Neural cell (in vitro differentiated cells): ENCODE results near the gene GRIFIN. TPM values are rescaled to one million over a fixed set of nuclear protein-coding genes. Genes with fewer than 3 reads are reported as not detected.

Experiments used
- H2AFZ ChIP-seq: fragments of 200-600, 300-800 bp; sonication (generic), shearing (Covaris generic); 2 replicates; pipeline ENCODE4 v1.6.0; 2014; ENCODE audit warnings: low read depth, mild to moderate bottlenecking, antibody characterized with exemption, low read length, moderate library complexity
- H3F3A ChIP-seq: fragments of 200-600 bp; shearing (Covaris generic); 2 replicates; pipeline ENCODE4 v1.6.1; 2016; ENCODE audit warnings: mild to moderate bottlenecking, moderate library complexity, mixed read lengths, antibody characterized with exemption, low read length; ENCODE audit not compliant: insufficient read depth, poor library complexity, severe bottlenecking
- H3K27ac ChIP-seq: fragments of 200-600, 300-800 bp; sonication (generic), shearing (Covaris generic); 2 replicates; pipeline ENCODE4 v1.5.1; 2014; ENCODE audit warnings: mild to moderate bottlenecking, low read length, moderate library complexity
- H3K27me3 ChIP-seq: fragments of 300-800, 200-600 bp; sonication (generic), shearing (Covaris generic); 2 replicates; pipeline ENCODE4 v1.6.0; 2014; ENCODE audit warnings: mild to moderate bottlenecking, low read depth, low read length, moderate library complexity; ENCODE audit not compliant: insufficient read depth
- H3K36me3 ChIP-seq: fragments of 300-800, 200-600 bp; sonication (generic), shearing (Covaris generic); 2 replicates; pipeline ENCODE4 v1.5.1; 2014; ENCODE audit warnings: mild to moderate bottlenecking, antibody characterized with exemption, low read length, moderate library complexity; ENCODE audit not compliant: insufficient read depth
- H3K4me2 ChIP-seq: fragments of 300-800, 200-600 bp; sonication (generic), shearing (Covaris generic); 2 replicates; pipeline ENCODE4 v1.6.0; 2014; ENCODE audit warnings: mild to moderate bottlenecking, low read length
- H3K4me3 ChIP-seq: fragments of 300-800, 200-600 bp; sonication (generic), shearing (Covaris generic); 2 replicates; pipeline ENCODE4 v1.5.1; 2014; ENCODE audit warnings: mild to moderate bottlenecking, low read length, moderate library complexity
- H3K79me2 ChIP-seq: fragments of 200-600 bp; shearing (Covaris generic); replicated peaks from 2 replicates; pipeline ENCODE4 v1.6.0; 2014; ENCODE audit warnings: mild to moderate bottlenecking, low read length, moderate library complexity; ENCODE audit not compliant: insufficient read depth
- H3K9ac ChIP-seq: fragments of 300-800, 200-600 bp; sonication (generic), shearing (Covaris generic); 2 replicates; pipeline ENCODE4 v1.6.1; 2016; ENCODE audit warnings: mild to moderate bottlenecking, low read length, mixed read lengths
- H3K9me2 ChIP-seq: fragments of 200-600 bp; shearing (Covaris generic); 2 replicates; pipeline ENCODE4 v1.6.1; 2016; ENCODE audit warnings: mild to moderate bottlenecking, low read length, mixed read lengths; ENCODE audit not compliant: insufficient read depth
- H3K9me3 ChIP-seq: fragments of 200-600, 300-800 bp; sonication (generic), shearing (Covaris generic); 2 replicates; pipeline ENCODE4 v1.6.1; 2016; ENCODE audit warnings: mild to moderate bottlenecking, mixed run types, low read length, moderate library complexity, mixed read lengths
- H4K20me1 ChIP-seq: fragments of 200-600 bp; shearing (Covaris generic); 2 replicates; pipeline ENCODE4 v1.6.1; 2016; ENCODE audit warnings: mild to moderate bottlenecking, mixed run types; ENCODE audit not compliant: insufficient read depth
- CTCF ChIP-seq: fragments of 450-650 bp; IDR thresholded peaks from 2 replicates; pipeline ENCODE4 v1.5.1; 2014; ENCODE audit warnings: antibody characterized with exemption, mild to moderate bottlenecking, moderate library complexity; ENCODE audit not compliant: poor library complexity, severe bottlenecking
- EP300 ChIP-seq: fragments of 450-650 bp; conservative IDR thresholded peaks from 2 replicates; pipeline ENCODE4 v1.6.1; 2014; ENCODE audit warnings: antibody characterized with exemption, mild to moderate bottlenecking, moderate library complexity; ENCODE audit not compliant: poor library complexity, severe bottlenecking
- EZH2 ChIP-seq: fragments of 200-600, 300-800 bp; shearing (Covaris generic), sonication (generic); IDR thresholded peaks from 2 replicates; pipeline ENCODE4 v1.6.1; 2014; ENCODE audit warnings: antibody characterized with exemption, low read length, borderline replicate concordance, mild to moderate bottlenecking; ENCODE audit not compliant: insufficient read depth, poor library complexity, severe bottlenecking
- MXI1 ChIP-seq: fragments of 450-650 bp; conservative IDR thresholded peaks from 2 replicates; pipeline ENCODE4 v1.6.1; 2014; ENCODE audit warnings: antibody characterized with exemption, mild to moderate bottlenecking; ENCODE audit not compliant: poor library complexity, severe bottlenecking
- POLR2AphosphoS5 ChIP-seq: IDR thresholded peaks from 2 replicates; pipeline ENCODE4 v1.6.1; 2012
- RAD21 ChIP-seq: fragments of 450-650 bp; conservative IDR thresholded peaks from 2 replicates; pipeline ENCODE4 v1.6.1; 2014; ENCODE audit warnings: antibody characterized with exemption, mild to moderate bottlenecking, moderate library complexity
- REST ChIP-seq: IDR thresholded peaks from 2 replicates; pipeline ENCODE4 v1.6.1; 2012; ENCODE audit warnings: borderline replicate concordance
- SMC3 ChIP-seq: fragments of 450-650 bp; conservative IDR thresholded peaks from 2 replicates; pipeline ENCODE4 v1.6.1; 2014; ENCODE audit warnings: antibody characterized with exemption, mild to moderate bottlenecking, moderate library complexity; ENCODE audit not compliant: poor library complexity
- TAF1 ChIP-seq: IDR thresholded peaks from 2 replicates; pipeline ENCODE4 v1.6.1; 2012; ENCODE audit warnings: low read depth
- polyA plus RNA-seq: library from polyadenylated mRNA; depleted of rRNA; stranded (reverse); fragments of >200 nt; gene quantifications from 2 replicates; pipeline ENCODE4 v1.2.3, GENCODE V29; 2014

GRIFIN gene
- polyA plus RNA-seq, 1 donor from 2014 or later, result not detected

DNA sequence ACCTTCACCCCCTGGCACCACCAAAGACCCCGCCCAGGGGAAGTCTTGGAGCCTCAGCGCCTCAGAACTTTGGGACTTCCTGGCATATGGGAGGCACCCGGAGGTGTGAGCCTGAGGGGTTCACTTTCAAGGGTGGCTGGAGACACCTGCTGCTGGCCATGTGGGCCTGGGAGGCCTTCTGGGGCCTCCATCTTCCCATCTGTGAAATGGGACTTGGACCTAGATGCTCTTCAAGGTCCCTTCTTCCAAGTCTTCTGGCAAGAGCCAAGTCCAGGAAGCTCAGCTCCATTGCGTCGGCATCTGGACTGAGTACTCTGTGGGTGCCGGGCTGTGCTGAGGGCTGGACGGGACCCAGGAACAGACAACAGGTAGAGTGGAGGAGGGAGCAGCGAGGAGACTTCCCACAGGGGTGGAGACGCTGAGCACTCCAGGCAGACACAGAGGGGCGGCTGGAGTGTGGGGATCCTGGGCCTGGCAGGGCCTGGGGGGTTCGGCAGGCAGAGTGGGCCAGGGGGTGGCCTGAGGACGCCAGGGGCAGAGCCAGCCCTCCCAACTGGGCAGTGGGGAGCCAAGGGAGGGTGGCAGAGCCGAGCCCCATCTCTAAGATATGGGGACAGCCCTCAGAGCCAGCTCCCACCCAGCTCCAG is 34.1 kb upstream of the GRIFIN start:
- no peaks in the 10 kb centered on the region for H3F3A ChIP-seq
- H3K4me2 ChIP-seq, result no peak overlapping the region
- no peak overlapping the region for H3K9ac ChIP-seq
- no peaks in the 10 kb centered on the region for H3K79me2 ChIP-seq
- no peaks in the 10 kb centered on the region for H3K36me3 ChIP-seq
- H3K9me3 ChIP-seq, result no peaks in the 10 kb centered on the region
- no peaks in the 10 kb centered on the region for H4K20me1 ChIP-seq
- no peak overlapping the region for H2AFZ ChIP-seq
- no peaks in the 10 kb centered on the region for H3K27me3 ChIP-seq
- H3K9me2 ChIP-seq, result no peaks in the 10 kb centered on the region
- H3K27ac ChIP-seq, result no peak overlapping the region
- TF ChIP-seq POLR2AphosphoS5 (no peak), SMC3 (no peak), CTCF (no peak), RAD21 (no peak), MXI1 (no peak), TAF1 (no peak), EZH2 (no peak), EP300 (no peak), REST (no peak)
- no peak overlapping the region for H3K4me3 ChIP-seq

DNA sequence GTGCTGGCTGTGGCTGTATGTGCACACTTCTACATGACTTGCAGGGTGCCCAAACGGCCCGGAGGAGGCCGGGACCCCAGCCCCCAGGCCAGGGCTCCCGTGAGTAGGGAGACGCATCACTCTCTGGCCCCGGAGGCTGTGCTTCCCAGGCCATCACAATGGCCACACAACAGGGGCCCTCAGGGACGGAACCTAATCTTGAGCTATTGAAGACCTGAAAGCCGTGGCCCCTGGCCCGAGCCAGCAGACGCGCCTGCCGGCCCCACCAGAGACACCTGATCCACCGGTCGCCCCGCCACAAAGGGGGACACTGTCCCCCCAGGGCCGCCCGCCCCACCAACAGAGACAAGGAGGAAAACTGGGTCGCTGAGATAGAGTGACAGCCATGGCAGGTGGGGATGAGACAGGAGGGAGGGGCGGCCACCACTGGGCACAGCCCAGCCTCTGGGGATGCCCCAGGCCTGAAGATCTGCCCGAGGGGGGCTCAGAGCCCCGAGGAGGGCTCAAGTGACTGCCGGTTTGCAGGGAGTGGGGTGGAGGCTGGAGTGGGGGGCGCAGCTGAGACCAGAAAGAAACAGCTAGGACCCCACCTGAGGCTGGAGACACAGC is 33.2 kb upstream of the GRIFIN start:
- Histone ChIP-seq H3K9me3 (no peaks in the 10 kb centered on the region), H4K20me1 (no peaks in the 10 kb centered on the region), H3K79me2 (no peaks in the 10 kb centered on the region), H3K9me2 (no peaks in the 10 kb centered on the region), H3K36me3 (no peaks in the 10 kb centered on the region), H3K27ac (no peak overlapping the region), H2AFZ (no peak overlapping the region), H3F3A (no peaks in the 10 kb centered on the region), H3K4me3 (no peak overlapping the region), H3K9ac (no peak overlapping the region), H3K27me3 (no peaks in the 10 kb centered on the region), H3K4me2 (no peak overlapping the region)
- TF ChIP-seq EZH2, result no peak
- no peak for TF ChIP-seq POLR2AphosphoS5
- TF ChIP-seq SMC3, result no peak
- no peak for TF ChIP-seq CTCF
- no peak for TF ChIP-seq EP300
- TF ChIP-seq REST, result no peak
- TF ChIP-seq MXI1, result no peak
- TF ChIP-seq TAF1, result no peak
- no peak for TF ChIP-seq RAD21
